Measurements from ENCODE around the gene LRRC32. TPM values are rescaled to one million over a fixed set of nuclear protein-coding genes. Genes with fewer than 3 reads are reported as not detected.

Gene LRRC32
- total RNA-seq, 2 experiments from 2014 or later = 0.32 to 4.7 TPM

DNA sequence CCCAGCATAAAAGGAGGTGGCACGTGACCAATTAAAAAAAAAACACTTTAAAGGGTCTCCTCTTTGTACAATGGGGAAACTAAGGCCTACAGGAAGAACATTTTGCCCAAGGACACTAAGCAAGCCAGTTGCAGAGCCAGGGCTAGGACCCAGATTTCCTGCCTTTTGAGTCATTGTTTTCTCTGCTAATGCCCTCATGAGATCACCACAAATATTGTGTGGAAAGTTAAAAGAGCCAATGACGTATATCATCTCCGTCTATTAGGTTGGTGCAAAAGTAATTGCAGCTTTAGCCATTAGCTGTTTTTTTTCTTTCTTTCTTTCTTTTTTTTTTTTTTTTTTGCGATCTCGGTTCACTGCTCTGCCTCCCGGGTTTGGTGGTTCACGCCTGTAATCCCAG lies 24.1 kb upstream of the LRRC32 start:
- CTCF ChIA-PET = interaction anchor here (0.6 to 1.6 kb wide), 3 partner anchors 9 to 36 kb away, joined by 3 to 5 read pairs (median 4); no protein-coding TSS in a partner anchor
- H3K4me1 Mint-ChIP-seq = peaks cover 7% of the 10 kb centered on the region
- H3K27me3 Mint-ChIP-seq = peaks cover 5% of the 10 kb centered on the region
- no peaks in the 10 kb centered on the region for H3K9me3 Mint-ChIP-seq (ENCODE audit: low read depth)
- H3K4me3 Mint-ChIP-seq = no peak overlapping the region
- no peak for ATAC-seq
- H3K27ac Mint-ChIP-seq = no peak overlapping the region
- no peaks in the 10 kb centered on the region for H3K36me3 Mint-ChIP-seq
- no peak for DNase-seq

DNA sequence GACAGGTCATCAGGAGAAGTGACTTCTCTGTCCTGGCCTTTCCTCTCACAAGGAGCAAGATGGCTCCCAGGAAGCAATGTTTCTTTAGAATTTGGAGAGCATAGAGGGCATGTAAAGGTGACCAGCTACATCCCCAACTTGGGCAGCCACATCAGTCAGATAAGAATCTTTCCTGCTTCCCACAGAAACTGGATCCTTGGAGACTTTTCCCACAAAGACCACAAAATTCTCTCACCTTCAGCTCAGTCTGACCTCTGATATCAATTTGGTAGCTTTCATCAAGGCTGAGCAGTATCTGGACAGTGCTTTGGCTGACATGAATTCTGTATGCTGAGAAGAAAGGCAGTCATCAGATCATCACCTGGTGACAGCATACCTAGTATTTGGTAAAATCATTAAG lies 23.3 kb upstream of the LRRC32 start:
- no peak overlapping the region for H3K27ac Mint-ChIP-seq
- ATAC-seq (no peak), DNase-seq (no peak)
- H3K27me3 Mint-ChIP-seq = peaks cover 7% of the 10 kb centered on the region
- peaks cover 7% of the 10 kb centered on the region for H3K4me1 Mint-ChIP-seq
- H3K9me3 Mint-ChIP-seq (ENCODE audit: low read depth) = no peaks in the 10 kb centered on the region
- no peak overlapping the region for H3K4me3 Mint-ChIP-seq
- CTCF ChIA-PET = interaction anchor here (1.1 to 1.6 kb wide), 2 partner anchors 8 to 12 kb away, joined by 4 to 5 read pairs; no protein-coding TSS in a partner anchor
- no peaks in the 10 kb centered on the region for H3K36me3 Mint-ChIP-seq

DNA sequence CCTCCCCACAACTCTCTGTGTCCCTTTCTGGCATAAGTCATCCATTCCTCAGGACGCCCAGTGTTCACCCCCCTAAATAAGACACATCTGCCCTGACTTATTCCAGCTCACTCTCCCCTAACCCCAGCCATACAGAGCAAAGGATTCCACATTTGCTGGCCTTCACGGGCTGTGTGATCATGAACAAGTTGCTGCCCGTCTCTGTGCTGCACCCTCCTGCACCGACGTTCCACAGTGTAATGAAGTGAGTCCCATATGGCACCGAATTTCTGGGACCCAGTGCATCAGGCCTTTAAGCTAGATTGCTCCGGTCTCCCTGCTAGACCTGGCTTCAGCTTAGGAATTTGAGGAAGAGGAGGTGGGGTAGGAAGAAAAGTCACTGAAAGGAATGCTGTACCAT lies 22.4 kb upstream of the LRRC32 start:
- DNase-seq = no peak
- Mint-ChIP-seq H3K9me3 (ENCODE audit: low read depth) (no peaks in the 10 kb centered on the region), H3K4me3 (no peak overlapping the region), H3K36me3 (no peaks in the 10 kb centered on the region), H3K27ac (no peak overlapping the region), H3K4me1 (peaks cover 7% of the 10 kb centered on the region), H3K27me3 (peaks cover 7% of the 10 kb centered on the region)
- ATAC-seq = no peak
- CTCF ChIA-PET = no interaction called here

DNA sequence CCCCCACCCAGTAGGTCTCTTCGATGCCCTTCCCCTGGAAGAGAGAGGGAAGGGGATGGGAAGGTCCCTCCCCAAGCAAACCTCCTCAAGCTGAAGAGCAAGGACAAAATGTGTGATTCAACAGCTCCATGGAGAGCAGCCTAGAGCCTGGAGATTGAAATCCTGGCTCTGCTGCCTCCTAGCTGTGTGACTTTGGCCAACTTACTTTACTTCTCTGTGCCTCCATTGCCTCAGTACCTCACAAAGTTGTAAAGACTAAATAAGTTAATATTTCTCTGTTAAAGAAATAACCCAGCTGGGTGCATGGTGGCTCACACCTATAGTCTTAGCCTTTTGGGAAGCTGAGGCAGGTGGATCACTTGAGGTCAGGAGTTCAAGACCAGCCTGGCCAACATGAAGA lies 21.1 kb upstream of the LRRC32 start:
- Mint-ChIP-seq H3K36me3 (no peaks in the 10 kb centered on the region), H3K4me1 (peaks cover 13% of the 10 kb centered on the region), H3K27ac (no peak overlapping the region), H3K4me3 (no peak overlapping the region), H3K9me3 (ENCODE audit: low read depth) (no peaks in the 10 kb centered on the region), H3K27me3 (peaks cover 7% of the 10 kb centered on the region)
- CTCF ChIA-PET = interaction anchor here (0.5 to 0.8 kb wide), 2 partner anchors 10 to 196 kb away, joined by 3 read pairs; no protein-coding TSS in a partner anchor
- ATAC-seq (no peak), DNase-seq (no peak)

DNA sequence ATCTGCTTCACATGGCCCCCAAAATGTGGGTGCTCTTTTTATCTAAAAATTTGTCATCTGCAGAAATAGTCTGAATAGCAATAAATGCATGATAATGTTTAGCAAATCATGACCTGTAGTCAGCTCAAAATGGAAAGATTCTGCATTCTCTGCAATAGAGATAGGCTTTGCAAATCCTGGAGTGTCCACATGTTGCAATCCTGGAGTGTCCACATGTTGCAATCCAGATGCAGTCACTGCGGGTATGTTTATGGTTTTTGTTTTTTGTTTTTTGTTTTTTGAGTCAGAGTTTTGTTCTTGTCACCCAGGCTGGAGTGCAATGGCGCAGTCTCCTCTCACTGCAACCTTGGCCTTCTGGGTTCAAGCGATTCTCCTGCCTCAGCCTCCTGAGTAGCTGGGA lies 20.2 kb upstream of the LRRC32 start:
- ATAC-seq = no peak
- H3K4me1 Mint-ChIP-seq = peaks cover 18% of the 10 kb centered on the region
- H3K36me3 Mint-ChIP-seq = no peaks in the 10 kb centered on the region
- H3K27me3 Mint-ChIP-seq = peaks cover 7% of the 10 kb centered on the region
- no peak overlapping the region for H3K27ac Mint-ChIP-seq
- no peak for DNase-seq
- no peaks in the 10 kb centered on the region for H3K9me3 Mint-ChIP-seq (ENCODE audit: low read depth)
- CTCF ChIA-PET = no interaction called here
- no peak overlapping the region for H3K4me3 Mint-ChIP-seq

DNA sequence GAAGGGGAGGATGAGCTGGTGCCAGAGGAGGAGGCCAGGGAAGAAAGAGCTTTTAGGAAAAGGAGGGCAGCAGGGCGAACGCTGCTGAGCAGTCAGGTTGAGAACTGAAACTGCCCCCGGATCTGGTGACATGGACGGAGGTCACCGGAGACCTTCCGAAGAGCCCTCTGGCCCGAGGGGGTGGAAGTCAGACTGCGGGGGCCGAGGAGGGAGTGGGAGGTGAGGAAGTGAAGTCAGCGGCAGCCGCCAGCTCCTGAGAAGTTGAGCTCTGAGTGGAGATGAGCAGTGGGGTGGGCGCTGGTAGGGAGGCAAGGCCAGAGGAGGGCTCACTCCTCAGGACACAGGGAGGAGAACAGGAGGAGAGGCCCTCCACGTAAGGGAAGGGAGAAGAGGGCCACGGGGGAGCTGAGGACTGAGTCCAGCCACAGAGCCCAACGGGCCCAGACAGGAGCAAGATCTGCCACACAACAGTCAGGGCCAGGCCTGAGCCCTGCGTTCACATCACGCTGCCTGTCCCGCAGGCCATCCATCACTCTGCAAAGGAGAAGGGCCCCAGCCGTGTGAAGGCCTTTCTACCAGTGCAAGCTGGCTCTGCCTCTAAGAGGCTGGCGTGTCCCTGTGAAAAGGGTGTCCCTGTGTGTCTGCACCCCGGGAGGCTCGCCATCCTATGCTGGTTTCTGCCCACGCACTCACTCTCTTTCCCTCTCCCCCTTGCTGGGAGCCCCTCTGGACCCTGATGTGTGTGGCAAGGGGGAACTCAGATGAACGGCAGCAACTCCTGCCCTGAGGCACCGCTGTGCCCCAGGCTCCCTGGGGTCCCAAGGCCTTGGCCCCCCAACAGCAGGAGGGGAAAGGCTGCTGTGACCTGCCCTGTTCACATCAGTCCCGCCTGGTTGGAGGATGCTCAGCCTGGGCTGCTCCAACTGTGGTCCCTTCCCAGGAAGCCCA lies 19.0 kb upstream of the LRRC32 start:
- DNase-seq = no peak
- peaks cover 15% of the 10 kb centered on the region for H3K4me1 Mint-ChIP-seq
- H3K4me3 Mint-ChIP-seq = no peak overlapping the region
- ATAC-seq = no peak
- H3K27ac Mint-ChIP-seq = no peak overlapping the region
- no peaks in the 10 kb centered on the region for H3K9me3 Mint-ChIP-seq (ENCODE audit: low read depth)
- no peaks in the 10 kb centered on the region for H3K36me3 Mint-ChIP-seq
- H3K27me3 Mint-ChIP-seq = peaks cover 7% of the 10 kb centered on the region
- CTCF ChIA-PET = interaction anchor here (0.9 kb wide), 1 partner anchor 91 kb away, joined by 3 read pairs; no protein-coding TSS in a partner anchor

DNA sequence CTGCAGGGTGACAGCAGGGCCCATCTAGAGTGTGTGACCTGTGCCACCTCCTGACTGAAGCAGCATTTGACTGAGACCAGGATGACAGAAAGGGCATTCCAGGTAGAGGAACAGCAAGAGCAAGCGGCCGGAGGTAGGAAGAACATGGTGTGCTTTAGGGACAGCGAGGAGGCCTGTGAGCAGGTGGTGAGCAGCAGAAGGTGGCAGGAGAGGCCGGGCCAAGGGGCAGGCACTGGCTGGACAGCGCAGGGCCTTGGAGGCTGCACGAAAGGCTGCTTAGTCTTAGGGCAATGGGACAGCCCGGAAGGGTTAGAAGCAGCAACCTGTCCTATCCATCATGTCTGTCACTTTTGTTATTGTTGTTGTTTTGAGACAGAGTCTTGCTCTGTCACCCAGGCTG lies 17.6 kb upstream of the LRRC32 start:
- Mint-ChIP-seq H3K27ac (no peak overlapping the region), H3K27me3 (peaks cover 2% of the 10 kb centered on the region), H3K36me3 (no peaks in the 10 kb centered on the region), H3K4me1 (peaks cover 15% of the 10 kb centered on the region), H3K4me3 (no peak overlapping the region), H3K9me3 (ENCODE audit: low read depth) (no peaks in the 10 kb centered on the region)
- DNase-seq = no peak
- no peak for ATAC-seq
- CTCF ChIA-PET = interaction anchor here (0.6 kb wide), 1 partner anchor 36 kb away, joined by 3 read pairs; no protein-coding TSS in a partner anchor

DNA sequence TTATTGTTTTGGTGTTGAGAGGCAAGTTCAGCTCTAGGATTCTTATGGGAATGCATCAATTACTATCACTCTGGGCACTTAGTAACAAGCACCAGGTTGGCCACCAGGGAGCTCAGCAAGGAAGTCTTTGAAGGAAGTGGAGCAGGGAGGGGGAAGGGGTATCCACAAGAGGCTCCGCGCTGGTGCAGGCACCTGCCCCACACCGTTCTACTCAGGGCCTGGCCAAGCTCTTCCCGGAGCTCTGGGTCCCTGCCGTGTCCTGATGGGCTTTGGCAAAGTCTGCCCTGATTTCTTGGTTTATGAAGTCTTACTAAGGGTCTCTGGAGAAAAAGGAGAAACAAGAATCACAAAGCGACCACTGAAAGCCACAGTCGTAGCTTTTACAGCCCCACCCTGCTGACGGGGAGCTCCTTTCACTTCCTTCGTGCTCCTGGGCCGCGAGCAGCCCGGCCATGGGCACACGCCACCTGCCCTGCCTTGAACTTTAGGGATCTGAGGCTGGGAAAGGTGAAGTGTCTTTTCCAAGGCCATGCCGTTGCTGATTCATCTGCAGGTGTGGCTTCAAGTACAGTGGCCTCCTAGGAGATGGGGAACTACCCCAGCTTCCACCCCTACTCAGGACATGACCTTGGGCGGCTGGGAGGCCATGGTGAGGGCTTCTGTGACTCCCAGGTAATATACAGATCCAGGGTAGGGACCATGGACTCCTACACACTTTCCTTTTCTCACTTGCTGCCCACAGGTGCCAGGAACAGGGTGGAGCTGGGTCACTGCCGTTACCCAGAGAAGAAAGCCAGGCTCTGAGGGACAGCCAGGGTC lies 15.9 kb upstream of the LRRC32 start:
- Mint-ChIP-seq H3K36me3 (no peaks in the 10 kb centered on the region), H3K9me3 (ENCODE audit: low read depth) (no peaks in the 10 kb centered on the region), H3K27me3 (peaks cover 10% of the 10 kb centered on the region), H3K4me1 (peaks cover 15% of the 10 kb centered on the region), H3K27ac (peak overlapping the region; percentile 50), H3K4me3 (peak overlapping the region; percentile 10)
- DNase-seq (no peak), ATAC-seq (peak; percentile 64)
- CTCF ChIA-PET = interaction anchor here (0.9 to 1.5 kb wide), 5 partner anchors 8 to 121 kb away, joined by 3 to 4 read pairs (median 4); no protein-coding TSS in a partner anchor

DNA sequence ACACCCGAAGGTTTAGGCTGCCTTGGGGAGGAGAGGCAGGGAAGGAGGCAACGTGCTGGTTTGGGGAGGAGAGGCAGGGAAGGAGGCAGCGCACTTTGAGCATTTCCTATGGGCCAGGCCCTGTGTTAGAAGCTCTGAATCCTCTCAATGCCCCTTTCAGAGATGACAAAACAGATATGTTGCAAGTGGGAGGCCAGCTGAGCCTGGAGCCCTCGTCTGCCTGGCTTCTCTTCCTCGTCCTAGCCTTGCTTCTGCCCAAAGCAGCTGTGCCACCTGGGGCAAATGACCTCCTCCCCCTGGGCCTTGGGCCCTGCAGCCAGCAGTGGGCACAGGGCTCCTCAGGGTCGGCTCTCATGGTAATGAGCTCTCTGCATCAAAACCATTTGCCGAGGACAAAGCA lies 15.3 kb upstream of the LRRC32 start:
- CTCF ChIA-PET = interaction anchor here (0.9 to 1.5 kb wide), 5 partner anchors 9 to 122 kb away, joined by 3 to 4 read pairs (median 4); no protein-coding TSS in a partner anchor
- H3K4me1 Mint-ChIP-seq = peaks cover 15% of the 10 kb centered on the region
- peak overlapping the region; percentile 50 for H3K27ac Mint-ChIP-seq
- no peaks in the 10 kb centered on the region for H3K9me3 Mint-ChIP-seq (ENCODE audit: low read depth)
- no peaks in the 10 kb centered on the region for H3K36me3 Mint-ChIP-seq
- peaks cover 13% of the 10 kb centered on the region for H3K27me3 Mint-ChIP-seq
- DNase-seq = no peak
- H3K4me3 Mint-ChIP-seq = peak overlapping the region; percentile 10
- ATAC-seq = no peak

DNA sequence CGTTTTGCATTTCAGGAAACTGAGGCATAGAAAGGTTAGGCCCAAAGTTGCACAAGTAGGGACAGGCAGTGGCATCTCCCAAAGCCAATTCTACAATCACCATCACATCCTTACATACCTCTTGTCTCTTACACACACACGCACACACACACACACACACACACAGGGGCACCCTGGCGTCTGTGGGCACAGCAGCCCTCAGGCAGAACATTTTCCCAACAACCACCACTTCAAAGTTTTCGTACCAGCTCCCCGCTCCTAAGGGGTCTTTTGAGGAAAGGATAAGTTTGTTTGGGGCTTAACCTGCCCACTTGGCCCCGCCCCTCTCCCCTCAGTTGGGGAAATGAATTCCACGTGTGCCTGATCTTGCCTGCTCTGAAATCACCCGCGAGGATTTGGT lies 14.7 kb upstream of the LRRC32 start:
- no peak for ATAC-seq
- Mint-ChIP-seq H3K9me3 (ENCODE audit: low read depth) (no peaks in the 10 kb centered on the region), H3K27ac (no peak overlapping the region), H3K4me3 (no peak overlapping the region), H3K36me3 (no peaks in the 10 kb centered on the region), H3K27me3 (peaks cover 13% of the 10 kb centered on the region), H3K4me1 (peaks cover 15% of the 10 kb centered on the region)
- CTCF ChIA-PET = no interaction called here
- no peak for DNase-seq

DNA sequence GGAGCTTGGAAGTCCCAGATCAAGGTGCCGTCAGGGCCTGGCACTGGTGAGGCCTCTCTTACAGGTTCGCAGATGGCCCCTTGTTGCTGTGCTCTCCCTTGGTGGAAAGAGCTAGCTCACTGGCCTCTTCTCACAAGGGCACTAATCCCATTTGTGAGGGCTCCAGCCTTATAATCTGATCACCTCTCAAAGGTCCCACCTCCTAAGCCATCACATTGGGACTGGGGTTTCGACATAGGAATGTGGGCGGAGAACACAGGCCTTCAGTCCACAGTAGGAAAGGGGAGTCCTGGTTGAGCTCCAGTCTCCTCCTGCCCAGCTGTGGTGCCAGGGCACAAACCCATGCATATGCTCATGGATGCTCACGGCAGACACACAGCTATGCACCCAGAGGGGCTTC lies 14.0 kb upstream of the LRRC32 start:
- Mint-ChIP-seq H3K36me3 (no peaks in the 10 kb centered on the region), H3K27ac (no peak overlapping the region), H3K27me3 (peaks cover 13% of the 10 kb centered on the region), H3K4me1 (peaks cover 15% of the 10 kb centered on the region), H3K4me3 (no peak overlapping the region), H3K9me3 (ENCODE audit: low read depth) (no peaks in the 10 kb centered on the region)
- CTCF ChIA-PET = interaction anchor here (0.6 to 1.1 kb wide), 2 partner anchors 15 to 476 kb away, joined by 3 read pairs; no protein-coding TSS in a partner anchor
- no peak for DNase-seq
- ATAC-seq = no peak

DNA sequence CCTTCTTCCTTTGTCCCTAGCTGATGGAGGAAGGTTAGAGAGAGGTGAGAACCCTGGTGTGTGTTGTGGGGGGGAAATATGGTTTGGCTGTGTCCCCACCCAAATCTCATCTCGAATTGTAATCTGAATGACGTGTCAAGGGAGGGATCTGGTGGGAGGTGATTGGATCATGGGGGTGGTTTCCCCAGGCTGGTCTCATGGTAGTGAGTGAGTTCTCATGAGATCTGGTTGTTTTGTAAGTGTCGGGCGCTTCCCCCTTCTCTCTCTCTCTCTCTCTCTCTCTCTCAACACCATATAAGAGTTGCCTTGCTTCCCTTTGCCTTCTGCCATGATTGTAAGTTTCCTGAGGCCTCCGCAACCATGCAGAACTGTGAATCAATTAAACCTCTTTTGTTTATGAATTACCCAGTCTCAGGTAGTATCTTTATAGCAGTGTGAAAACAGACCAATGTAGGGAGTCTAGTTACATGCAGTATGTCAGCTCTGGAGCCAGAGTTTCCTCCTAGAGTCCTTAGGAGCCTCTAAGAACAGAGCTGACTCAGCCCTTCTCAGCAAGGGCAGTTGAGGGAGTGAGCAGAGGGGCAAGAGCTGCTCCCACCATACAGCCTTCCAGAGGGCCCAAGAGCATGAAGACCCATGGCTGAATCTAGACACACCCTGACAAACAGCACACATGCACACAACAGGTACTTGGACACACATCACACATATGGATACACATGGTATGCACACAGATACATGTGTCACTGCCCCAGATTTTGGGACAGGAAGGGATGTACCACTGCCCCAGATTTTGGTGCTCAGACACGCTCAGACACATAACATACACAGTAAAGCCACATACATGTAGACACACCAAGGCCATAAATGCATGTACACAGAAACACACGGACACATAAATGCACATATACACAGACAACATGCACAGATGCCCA lies 12.9 kb upstream of the LRRC32 start:
- no peak for DNase-seq
- CTCF ChIA-PET = interaction anchor here (1.1 to 2.2 kb wide), 2 partner anchors 475 kb away, joined by 3 to 9 read pairs; partner anchors contain the start of gene WNT11
- Mint-ChIP-seq H3K4me1 (peaks cover 16% of the 10 kb centered on the region), H3K27me3 (peaks cover 11% of the 10 kb centered on the region), H3K4me3 (no peak overlapping the region), H3K9me3 (ENCODE audit: low read depth) (no peaks in the 10 kb centered on the region), H3K36me3 (no peaks in the 10 kb centered on the region), H3K27ac (no peak overlapping the region)
- ATAC-seq = no peak

All from activated CD8-positive, alpha-beta memory T cell treated with anti-CD3 and anti-CD28 coated beads, Interleukin-2, amount 10 ng/mL, durations not matched to agents 7 days and 5 days (primary cell).